HCEC 1CT (cell line): ENCODE results near the gene PRXL2B.
"Not testable (repeated sequence)": the region's sequence is repeated elsewhere in the genome, so short reads cannot be mapped to it uniquely, and the experiment has no call there.

ENCODE experiments used
- DNase-seq: peaks from one replicate; pipeline ENCODE4 v3.0.0-alpha.2; 2017

The PRXL2B gene, protein sequence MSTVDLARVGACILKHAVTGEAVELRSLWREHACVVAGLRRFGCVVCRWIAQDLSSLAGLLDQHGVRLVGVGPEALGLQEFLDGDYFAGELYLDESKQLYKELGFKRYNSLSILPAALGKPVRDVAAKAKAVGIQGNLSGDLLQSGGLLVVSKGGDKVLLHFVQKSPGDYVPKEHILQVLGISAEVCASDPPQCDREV

DNA sequence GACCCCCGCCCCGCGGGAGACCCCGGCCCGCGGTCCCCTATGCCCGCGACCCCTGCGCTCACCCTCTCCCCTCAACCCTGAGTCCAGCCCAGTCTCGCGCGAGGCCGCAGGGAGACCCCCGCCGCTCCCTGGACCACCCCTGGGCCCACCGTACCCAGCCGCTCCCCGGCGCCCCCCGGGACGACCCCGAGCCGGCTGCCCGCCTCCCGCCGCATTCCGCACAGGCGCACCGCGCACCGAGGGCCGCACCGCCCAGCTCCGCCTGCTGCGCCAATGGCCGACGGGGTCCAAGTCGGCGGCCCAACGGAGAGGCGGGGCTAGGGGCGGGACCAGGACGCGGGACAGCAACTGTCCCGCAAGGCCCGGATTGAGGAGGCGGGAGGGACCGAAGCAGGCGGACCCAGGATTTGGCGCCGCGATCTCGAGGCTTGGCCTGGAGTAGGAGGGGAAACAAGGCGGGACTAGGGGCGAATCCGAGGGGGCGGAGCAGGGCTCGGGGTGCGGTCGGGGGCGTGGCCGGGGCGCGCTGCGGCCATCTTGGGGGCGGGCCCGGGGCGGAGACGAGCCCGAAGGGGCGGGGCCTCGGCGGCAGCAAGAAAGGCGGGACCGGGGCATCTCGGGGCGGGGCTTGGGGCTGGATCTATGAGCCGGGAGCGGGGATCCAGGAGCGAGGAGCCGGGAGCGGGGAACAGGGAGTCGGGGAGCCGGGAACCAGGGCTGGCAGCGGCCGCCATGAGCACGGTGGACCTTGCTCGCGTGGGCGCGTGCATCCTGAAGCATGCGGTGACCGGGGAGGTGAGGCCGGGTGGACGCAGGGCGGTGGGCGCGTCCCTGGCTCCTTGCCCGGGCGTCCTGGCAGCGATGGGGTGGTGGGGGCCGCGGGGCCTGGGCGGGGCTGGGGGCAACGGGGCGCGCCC, at the start of gene PRXL2B:
TSS of gene PRXL2B (plus strand) at position 624 of the 917 bp plus-strand sequence. CDS start at position 733, 109 bp downstream.
- peak; percentile 99 for DNase-seq

DNA sequence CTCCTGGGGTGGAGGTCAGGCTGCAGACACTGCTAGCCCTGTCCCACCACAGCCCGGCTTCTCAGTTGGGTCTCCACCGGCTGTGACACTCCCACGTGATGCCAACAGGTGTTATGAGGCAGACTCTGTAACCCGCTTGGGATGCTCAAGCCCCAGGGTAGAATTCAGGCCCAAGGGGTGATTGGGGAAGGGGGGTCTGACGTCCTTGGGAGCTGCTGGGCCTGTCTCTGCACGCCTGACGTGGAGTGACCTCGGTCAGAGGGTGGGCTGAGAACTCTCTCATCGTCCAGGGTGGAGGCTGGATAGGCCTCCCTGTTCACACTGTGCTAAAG, 48.8 kb upstream of the PRXL2B start:
- DNase-seq: no peak

DNA sequence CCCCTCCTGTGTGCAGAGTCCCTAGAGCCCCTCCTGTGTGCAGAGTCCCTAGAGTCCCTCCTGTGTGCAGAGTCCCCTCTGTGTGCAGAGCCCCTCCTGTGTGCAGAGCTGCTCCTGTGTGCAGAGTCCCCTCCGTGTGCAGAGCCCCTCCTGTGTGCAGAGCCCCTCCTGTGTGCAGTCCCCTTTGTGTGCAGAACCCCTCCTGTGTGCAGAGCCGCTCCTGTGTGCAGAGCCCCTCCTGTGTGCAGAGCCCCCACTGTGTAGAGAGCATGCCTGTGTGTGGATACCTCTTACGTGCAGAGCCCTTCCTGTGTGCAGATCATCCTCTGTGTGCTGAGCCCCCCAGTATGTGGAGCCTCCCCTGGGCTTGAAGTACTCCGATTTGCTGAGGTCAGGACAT, 48.2 kb upstream of the PRXL2B start:
- no peak for DNase-seq

DNA sequence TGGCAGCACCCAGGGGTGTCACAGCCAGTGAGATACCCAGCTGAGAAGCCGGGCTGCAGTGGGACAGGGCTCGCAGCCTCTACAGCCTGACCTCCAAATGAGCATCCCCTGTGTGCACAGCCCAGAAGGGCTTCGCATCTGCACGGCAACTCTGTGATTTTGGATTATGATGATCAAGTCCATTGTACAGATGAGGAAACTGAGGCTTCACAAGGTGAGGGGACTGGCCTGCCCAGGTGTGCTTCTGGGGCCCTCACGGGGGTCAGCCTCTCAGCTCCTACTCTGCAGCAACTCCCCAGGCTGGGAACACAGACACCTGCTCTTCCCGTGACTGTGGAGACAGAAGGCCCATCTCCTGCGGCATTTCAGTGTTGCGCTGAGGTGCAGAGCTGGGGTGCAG, 47.7 kb upstream of the PRXL2B start:
- no peak for DNase-seq

DNA sequence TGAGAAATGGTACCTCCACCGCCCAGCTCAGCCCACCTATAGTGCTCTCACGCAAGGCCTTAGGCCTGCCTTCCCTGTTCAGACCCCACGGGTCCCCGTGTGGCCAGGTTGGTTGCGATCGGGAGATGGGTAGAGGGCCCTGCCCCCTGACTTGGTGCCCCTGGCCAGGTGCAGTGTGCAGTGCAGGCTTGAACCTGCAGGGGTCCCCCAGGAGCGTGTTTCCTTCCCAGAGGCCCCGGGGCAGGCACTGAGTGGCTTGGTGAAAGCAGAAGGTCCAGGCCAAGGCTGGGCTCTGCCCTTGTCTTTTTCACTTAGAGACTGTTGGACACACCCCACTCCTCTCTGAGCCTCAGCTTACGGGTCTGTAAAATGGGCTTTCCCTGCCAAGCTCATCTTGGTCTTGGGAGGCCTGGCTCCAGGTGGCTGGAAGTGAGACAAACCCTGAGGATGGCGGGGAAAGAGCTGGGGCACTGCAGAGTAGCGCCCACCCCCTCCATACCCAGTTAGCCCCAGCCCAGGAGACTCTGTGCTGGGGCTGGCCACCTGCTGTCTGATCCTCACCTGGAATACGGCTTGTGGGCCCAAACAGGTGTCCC, 47.2 kb upstream of the PRXL2B start:
- no peak for DNase-seq

DNA sequence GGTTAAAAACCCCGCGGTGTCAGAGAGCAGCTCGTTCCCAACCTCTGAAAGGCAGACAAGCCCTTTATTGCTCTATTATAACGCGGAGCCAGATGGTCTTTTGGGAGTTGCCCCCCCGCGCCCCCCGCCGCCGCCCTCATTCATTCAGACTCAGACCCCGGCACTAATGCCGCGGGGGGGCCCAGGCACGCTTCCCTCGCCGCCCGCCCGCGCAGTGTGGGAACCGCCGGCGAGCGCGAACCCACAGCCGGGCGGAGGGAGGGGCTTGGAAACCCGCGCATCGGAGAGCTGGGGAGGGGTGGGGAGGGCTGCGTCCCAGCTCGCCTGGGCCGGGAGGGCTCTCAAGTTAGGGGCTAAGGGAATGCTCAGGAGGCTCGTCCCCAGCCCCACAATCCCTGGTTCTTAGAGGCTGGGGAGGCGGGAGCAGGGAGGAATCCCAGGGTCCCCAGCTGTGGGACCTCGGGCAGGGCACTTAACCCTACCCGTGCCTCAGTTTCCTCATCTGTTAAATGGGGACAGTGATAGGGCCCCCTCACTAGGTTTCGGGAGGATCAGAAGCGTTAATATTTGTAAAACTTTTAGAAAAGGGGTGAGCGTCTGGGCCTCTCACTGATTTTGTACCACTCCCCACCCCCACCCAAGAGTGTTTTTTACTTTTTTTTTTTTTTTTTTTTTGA, 45.6 kb upstream of the PRXL2B start:
- no peak for DNase-seq

DNA sequence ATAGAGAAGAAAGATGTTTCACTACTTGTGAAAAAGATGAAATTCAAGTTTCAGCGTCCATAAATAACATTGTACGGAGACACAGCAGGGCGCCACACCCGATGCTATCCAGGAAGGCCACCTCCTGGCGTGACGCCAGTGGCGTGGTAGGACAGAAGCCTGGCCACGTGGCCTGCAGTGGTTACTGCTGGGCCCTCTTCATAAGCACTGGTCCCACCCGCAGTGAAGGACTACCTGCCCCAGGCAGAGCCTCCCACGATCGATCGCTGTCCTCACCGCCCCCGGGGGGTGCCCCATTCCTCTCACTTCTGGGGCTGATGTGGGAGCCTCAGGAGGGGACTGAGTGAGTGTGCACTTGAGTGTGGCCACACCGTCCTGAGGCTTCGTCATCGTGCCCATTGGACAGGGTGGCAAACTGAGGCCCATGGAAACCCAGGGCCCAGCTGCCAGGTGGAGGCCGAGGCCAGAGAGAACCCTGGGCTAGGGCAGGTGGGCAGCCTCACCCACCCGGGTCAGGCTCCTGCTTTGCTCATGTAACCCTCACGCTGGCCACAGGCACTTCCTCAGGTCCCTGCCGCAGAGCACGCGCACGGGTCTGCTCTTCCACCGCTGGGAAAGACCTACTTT, 44.8 kb upstream of the PRXL2B start:
- DNase-seq: no peak

DNA sequence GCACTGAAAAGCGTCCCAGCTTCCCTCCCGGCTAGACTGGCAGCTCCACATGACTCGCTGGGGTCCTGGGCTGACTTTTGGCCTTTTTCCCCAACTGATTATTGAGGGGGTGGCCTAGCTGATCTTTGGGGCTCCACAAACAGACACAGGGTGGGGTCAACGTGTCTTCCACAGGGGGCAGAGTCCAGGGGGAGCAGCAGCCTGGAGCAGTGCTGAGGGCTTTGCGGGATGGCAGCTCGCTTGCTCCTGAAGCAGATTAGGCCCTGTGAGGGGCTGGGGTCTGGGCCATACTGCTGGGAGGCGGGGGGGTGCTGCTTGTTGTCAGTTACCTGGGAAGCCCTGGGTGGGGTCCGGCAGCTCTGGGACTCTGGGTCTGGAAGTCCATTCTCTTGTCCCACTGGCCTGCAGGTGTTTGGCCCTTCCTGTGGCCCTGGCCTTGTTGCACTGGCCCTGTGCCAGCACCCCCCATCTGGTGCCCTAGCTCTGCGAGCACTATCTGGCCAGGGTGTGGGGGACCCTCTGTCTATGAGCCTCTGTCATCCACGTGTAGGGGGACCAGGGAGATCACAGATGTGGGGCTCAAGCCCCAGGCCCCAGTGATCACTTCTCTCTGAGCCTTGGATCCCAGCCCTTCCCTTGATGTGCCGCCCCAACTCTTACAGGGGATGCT, 44.2 kb upstream of the PRXL2B start:
- DNase-seq: no peak

DNA sequence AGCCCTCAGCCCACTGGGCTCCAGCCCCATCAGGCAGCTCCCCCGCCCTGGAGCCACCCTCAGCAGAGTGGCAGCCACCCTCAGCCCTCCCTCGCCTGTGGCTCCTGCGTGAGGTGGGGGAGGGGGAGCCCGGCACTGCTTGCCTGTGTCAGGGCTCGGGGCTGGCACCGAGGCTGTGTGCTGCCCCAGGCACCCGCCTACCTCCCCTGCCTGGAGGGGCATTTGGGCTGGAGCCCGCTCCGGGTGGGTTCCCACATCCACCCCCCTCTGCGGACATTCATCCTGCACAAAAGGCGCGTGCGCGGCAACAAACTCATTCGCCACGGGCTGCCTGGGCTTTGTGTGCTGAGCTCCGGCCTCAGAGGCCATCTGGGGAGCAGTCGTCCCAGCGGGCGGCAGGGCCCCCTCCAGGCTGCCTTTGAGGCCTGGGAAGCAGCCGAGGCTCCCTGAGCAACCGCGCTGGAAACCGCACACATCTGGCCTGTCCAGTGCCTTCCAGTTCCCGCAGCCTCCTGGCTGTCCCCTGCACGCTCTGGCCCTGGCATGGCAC, 43.0 kb upstream of the PRXL2B start:
- DNase-seq: no peak

DNA sequence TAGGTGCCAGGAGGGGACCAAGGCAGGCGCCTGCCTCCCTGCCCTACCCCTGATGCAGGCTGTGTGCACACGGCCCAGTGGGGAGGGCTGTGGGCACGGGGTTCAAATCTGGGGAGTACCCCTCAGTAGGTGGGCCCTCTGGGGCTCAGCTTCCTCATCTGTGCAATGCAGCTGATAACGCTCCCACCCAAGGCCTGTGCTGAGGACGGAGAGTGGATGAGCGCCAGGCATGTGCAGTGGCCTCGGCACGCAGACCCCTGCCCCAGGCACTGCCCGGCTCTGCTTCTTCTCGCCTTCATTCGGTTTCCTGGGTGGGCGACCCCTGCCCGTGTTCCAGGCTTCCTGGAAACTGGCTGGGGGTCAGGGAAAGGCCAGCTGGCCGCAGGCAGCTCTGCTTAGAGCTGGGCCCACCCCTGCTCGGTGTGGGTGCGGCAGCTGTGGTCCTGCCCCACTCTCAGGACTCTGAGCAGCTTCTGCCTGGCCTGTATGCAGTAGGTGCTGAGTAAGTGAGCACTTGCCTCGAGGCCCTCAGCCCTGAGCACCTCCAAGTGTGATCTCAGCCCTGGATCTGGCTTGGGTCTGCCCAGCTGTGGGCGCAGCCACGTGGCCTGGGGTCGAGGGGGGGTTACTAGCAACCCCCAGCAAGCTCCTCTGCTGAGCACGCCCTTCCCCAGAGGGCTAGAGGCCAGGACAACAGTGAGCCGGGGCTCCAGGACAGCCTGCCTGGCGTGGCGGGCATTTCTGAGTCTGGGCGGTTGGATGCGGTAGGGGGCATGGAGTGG, 42.3 kb upstream of the PRXL2B start:
- no peak for DNase-seq

DNA sequence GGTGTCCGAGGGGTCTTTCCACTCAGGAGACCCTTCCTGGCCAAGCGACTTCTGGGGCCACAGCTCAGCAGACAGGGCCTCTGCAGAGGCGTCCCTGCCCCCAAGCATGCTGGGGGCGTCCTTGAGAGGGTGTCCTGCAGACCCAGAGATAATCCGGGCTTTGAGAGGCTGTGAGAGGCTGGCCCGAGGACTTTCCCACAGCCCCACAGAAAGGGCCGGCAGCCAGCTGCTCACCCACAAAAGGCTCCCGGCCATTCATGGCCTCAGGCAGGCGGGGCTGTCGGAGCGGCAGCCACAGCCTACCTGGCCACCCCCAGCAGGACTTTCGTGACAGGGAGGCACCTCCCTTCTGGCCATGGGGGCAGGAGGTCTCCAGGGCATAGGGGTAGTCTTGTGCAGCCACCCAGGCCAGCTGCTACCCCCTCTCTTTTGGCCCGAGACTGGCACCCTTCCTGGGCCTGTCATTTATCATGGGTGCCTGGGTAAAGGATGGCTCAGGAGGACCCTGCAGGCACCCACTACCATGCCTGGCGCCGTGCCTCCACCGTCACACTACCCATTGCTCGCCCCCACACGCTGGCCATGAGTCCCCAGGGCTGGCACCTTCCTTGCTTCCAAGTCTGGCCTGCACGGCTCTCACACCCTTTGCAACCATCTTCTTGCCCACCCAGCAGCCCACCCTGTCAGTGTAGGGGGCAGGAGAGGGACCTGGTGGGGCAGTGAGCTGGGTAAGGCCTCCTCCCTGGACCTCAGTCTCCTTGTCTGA, 41.5 kb upstream of the PRXL2B start:
- no peak for DNase-seq

DNA sequence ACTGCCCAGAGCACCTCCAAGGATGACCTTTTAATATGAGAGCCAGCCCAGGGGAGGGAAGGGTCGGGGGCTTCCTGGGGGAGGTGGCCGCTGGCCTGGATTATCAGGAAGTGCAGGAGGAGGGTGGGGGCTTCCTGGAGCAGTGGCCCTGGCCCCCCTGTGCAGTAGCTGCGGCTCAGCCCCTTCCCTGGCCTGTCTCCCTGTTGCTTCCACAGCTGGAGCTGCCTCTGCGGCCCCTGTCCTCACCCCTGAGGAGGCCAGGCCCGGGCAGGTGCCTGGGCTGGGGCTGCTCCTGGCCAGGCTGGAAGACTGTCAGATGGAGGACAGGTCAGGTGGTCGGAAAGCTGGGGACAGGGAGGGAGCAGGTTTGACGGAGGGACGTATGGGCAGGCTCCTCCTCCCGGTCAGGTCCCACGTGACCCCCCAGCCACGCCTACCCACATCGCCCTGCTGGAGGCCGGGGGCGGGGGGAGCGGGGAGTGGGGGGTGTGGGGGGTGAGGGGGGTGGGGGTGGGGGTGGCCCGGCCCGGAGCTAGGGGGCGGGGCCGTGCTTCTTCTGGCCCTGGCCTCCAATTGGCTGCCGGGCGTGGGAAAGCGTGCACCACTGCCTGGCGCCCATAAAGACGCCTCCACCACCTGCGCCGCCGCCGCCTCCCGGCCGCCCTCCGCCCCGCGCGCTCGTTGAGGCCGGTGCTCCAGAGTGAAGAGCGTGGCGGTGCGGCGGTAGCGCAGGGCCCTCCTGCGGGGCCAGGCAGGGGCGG, 40.6 kb upstream of the PRXL2B start:
- DNase-seq: peak; percentile 75

DNA sequence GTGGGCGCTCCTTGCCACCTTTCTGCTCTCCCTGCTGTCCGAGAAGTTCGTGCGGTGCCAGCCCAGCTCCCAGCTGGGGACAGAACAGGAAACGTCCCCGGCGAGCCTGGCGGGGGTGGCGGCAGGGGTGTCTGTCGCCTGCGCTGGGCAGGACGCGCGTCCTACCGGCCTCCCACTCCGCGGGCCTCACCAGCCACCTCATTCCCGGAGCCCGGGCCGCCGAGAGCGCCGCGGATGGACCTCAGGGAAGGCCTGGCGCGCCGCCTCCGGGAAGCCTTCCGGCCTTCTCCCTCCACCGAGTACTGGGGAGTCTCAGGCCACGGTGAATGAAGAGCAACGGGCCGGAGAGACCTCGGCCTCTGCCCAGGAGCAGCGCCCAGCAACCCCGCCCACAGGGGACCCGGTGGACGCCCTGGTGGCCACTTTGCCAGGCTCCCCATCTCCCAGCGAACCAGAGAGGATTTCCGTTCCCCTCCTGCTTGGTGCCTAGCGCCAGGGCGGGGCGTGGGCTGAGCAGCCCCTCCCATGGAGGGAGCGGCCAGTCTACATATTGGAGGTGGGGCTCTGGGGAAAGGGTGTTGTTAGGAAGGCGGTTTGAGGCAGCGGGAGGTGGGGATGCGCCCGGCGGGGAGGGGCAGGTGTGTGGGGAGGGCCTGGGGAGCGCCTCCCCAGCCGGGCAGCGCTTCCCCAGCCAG, 39.9 kb upstream of the PRXL2B start:
- DNase-seq: peak; percentile 60

DNA sequence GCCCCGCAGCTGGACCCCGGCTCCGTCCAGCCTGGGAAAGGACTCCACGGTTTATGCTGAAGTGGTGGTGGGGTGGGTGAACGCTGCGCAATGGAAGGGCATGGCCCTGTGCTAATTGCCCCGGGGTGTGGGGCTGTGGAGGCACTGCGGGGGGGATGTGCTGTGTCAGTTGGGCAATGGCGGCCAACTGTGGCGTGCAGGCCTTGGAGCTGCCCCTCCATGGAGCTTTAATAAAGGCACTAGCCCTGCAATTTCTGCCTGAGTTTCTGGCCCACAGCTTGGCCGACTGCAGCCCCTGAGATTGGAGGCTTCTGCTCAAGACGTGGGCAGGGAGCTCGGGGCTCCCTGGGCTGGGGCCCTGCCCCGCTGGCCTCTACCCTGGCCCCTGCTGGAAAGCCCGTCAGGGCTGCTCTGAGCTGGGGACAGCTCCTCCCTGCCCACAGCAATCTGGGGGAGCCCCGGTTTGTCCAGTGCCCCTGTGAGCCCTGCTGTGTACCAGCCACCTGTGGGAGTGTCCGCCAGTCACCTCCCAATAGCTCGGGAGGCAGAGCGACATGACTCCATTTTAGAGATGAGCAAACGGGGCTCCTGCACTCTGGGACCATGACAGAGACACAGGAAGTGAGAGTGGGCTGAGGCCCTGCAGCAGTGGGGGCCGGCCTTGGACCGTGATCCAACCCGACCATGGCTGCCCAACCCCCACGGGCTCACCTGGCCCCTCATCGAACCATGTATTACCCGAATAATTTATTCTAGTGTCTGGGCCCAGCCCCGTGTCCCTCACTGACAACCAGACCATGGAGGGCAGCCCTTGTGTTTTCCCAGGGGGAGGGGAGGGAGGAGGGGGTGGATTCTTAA, 39.1 kb upstream of the PRXL2B start:
- no peak for DNase-seq

DNA sequence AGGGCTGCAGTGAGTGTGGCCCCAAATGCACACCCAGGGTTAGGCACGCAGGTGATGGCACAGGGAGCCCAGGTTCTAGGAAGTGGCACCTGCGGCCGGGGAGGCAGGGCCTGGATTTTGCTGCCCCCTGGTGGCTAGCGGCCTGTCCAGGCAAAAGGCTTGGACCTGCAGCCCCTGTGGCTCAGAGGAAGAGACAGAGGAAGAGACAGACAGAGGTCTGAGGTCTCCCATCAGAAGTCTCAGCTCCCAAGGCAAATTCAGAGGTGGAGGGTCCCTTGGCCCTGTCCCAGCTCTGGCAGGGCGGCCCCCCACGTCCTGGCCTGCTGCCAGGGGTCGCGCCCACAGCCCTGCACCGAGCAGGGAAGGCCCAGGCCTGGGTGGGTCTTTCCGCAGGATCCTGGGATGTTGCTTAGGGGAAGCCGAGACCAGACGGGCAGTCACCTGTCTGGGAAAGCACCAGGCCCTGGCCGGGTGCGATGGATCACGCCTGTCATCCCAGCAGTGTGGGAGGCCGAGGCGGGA, 38.4 kb upstream of the PRXL2B start:
- DNase-seq: peak; percentile 41

DNA sequence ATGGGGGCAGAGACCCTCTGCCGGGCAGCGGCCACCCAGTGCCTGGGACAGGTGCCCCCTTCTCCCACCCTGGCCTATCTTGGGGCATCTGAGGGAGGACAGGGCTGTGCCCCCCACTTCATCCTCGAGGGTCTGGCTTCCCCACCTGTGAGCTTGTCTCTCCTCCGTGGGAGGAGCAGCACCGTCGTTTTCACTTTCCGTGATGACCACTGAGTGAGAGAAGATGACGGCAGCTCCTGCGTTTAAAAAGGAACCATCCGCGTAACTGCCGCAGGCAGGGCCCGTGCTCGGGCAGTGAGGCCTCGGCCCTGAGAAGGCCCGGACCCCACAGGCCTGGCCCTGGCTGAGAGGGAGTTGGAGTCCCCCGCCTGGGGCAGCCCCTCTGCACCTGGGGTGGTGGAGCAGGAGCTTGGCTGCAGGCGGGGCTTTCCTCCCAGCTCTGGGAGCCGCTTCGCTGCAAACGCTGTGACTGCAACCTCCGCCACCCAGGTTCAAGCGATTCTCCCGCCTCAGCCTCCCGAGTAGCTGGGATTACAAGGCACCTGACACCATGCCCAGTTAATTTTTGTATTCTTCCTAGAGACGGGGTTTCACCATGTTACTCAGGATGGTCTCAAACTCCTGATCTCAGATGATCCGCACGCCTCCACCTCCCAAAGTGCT, 37.1 kb upstream of the PRXL2B start:
- DNase-seq: not testable (repeated sequence)

DNA sequence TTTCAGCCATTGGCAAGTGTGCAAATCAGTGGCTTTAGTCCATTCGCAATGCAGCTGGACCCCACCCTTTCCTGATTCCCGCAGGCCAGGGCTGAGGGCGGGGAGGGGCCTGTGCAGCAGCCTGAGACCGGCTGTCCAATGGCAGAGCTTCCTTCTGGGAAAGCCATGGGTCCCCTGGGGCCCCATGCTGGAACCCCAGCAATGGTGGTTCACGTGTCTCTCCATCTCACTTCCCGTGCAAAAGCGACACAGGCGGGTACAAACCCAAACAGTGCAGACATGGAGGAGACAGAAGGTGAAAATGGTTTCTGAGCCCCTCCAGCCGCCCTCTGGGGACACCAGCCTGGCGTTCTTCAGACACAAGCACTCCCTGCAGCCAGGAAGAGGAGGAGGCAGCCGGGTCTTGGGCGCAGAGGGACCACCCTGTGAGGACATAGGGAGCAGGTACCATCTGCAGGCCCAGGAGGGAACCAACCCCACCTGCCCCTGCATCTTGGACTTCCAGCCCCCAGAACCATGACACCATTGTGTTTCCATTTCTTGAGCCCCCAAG, 36.2 kb upstream of the PRXL2B start:
- not testable (repeated sequence) for DNase-seq
